Fibroblast of mammary gland (primary cell): ENCODE measurements around the gene RFX2.
"Not testable (repeated sequence)": the region's sequence is repeated elsewhere in the genome, so short reads cannot be mapped to it uniquely, and the experiment has no call there.

ENCODE experiments used
- DNase-seq: peaks from one replicate; pipeline ENCODE4 v3.0.0-alpha.2; 2010; ENCODE audit warnings: low read depth
- H3K4me3 ChIP-seq: 2 replicates; pipeline ENCODE4 v1.5.1; 2011; ENCODE audit warnings: low read depth, mild to moderate bottlenecking, low read length, moderate library complexity; ENCODE audit not compliant: control insufficient read depth
- TF ChIP-seq, protein P1 (sequence below): conservative IDR thresholded peaks from 2 replicates; pipeline ENCODE4 v1.5.1; 2011; ENCODE audit warnings: low read depth, low read length, inconsistent platforms; ENCODE audit not compliant: control insufficient read depth, insufficient read depth

Gene RFX2

DNA sequence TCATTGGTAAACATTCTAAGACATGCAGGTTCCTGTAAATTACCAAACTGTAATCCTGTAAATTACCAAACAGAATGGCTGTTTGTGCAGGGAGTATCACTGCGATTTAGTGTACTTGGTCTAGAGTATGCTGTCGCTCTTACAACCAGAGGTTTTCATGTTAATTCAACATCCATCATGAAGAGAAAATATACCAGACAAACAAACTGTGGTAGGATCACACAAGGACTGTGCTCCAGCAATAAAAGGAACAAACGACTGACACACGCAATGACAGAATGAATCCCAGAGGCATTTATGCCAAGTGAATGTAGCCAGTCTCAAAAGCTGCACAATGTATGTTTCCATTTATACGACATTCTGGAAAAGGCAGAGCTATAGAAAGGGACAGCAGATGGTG is 31.2 kb downstream of the RFX2 start:
- TF ChIP-seq, protein P1, sequence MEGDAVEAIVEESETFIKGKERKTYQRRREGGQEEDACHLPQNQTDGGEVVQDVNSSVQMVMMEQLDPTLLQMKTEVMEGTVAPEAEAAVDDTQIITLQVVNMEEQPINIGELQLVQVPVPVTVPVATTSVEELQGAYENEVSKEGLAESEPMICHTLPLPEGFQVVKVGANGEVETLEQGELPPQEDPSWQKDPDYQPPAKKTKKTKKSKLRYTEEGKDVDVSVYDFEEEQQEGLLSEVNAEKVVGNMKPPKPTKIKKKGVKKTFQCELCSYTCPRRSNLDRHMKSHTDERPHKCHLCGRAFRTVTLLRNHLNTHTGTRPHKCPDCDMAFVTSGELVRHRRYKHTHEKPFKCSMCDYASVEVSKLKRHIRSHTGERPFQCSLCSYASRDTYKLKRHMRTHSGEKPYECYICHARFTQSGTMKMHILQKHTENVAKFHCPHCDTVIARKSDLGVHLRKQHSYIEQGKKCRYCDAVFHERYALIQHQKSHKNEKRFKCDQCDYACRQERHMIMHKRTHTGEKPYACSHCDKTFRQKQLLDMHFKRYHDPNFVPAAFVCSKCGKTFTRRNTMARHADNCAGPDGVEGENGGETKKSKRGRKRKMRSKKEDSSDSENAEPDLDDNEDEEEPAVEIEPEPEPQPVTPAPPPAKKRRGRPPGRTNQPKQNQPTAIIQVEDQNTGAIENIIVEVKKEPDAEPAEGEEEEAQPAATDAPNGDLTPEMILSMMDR: no peak
- no peak for DNase-seq
- H3K4me3 ChIP-seq: no peak overlapping the region

DNA sequence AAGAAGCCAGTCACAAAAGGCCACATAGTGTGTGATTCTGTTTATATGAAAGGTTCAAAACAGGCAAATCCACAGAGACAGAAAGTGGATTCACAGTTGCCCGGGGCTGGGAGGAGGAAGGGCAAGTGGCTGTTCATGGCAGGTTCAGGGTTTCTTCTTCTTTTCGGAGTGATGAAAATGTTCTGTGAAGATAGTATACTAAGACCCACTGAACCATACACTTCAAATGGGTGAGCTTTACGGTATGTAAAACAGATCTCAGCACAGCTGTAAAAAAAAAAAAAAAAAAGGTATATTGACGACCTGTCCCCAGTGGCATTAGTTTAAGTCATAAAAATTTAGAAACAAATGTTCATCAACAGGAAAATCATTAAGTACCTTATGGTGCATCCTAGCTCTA is 32.2 kb downstream of the RFX2 start:
- TF ChIP-seq, protein P1: no peak

DNA sequence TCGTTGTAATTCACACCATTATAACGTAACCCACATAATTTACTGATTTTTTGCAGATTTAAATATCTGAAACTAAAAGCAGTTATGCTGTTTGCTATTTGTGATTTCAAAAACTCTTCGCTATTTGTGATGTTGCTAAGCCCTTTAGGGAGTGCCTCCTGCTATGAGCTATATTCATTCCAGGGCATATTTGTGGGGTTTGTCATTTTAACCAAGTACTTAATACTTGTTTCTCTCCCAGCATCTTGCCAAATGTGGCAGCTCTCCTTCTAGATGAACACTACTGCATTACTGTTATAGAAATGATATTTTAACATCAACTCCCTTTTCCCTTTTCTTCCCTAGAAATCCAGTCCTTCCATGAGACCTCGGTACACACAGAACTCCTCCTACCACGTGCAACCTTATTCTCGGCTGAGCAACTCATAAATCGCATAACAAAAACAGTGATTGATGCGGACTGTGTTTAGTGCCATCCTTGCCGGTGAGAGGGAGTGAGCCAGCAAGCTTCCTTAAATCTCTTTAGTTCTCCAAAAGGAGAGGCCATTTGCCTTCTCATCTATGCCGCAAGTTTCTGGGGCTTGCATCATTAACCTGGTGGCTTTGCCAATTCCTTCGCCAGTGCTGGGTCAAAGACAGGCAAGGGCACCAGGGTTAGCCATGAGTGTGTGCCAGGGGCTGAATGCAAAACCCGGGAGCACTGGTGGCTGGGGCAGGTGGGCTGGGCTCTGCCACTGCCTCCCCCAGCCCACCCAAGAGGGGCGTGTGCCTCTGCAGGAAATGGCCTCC is 33.4 kb downstream of the RFX2 start:
- TF ChIP-seq, protein P1: no peak
- peak; percentile 93 for DNase-seq
- H3K4me3 ChIP-seq: peak overlapping the region; percentile 12

More for the DNA sequence above, 32.2 kb downstream of the RFX2 start:
- DNase-seq: no peak
- H3K4me3 ChIP-seq: no peak overlapping the region

DNA sequence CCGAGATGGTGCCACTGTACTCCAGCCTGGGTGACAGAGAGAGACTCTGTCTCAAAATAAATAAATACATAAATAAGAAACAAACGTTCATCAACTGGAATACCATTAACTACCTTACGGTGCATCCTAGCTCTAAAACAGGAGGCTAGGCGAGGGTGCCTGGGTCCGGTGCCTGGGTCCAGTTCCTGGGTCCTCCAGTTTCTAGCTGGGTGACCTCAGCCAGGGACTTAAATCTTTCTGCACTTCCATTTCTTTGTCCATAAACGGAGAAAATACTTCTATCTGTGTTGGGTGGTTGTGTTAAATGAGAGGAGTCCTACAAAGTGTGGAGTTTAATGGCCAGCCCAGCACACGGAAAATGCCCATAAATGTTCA is 34.0 kb downstream of the RFX2 start:
- TF ChIP-seq, protein P1: no peak
- DNase-seq: no peak

DNA sequence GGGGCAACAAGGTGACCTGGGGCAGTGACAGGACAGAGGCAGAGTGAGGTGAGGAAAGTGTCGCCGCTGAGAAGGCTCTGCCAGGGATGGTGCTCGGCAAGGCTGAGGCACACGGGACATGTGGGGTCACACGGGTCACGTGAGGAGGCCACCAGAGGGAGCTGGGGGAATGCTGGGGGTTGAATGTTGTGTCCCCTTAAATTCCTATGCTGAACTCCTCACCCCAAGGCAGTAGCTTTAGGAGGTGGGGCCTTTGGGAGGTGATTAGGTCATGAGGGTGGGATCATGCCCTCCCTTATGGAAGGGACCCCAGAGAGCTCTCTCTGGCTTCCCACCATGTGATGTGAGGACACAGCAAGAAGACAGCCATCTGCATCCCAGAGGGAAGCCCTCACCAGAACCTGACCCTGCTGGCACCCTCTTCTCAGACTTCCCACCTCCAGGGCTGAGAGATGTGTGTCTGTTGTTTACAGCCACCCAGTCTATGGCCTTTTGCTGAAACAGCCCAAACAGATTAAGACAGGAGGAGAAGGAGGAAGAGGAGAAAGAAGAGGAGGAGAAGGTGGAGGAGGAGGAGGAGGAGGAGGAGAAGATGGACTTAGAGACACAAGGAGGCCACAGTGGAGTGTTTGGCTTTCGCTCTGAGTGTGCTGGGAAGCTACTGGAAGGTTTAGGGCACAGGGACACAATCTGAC is 35.4 kb downstream of the RFX2 start:
- DNase-seq: no peak
- H3K4me3 ChIP-seq: no peak overlapping the region
- TF ChIP-seq, protein P1: no peak

More for the DNA sequence above, 34.0 kb downstream of the RFX2 start:
- H3K4me3 ChIP-seq: no peak overlapping the region

DNA sequence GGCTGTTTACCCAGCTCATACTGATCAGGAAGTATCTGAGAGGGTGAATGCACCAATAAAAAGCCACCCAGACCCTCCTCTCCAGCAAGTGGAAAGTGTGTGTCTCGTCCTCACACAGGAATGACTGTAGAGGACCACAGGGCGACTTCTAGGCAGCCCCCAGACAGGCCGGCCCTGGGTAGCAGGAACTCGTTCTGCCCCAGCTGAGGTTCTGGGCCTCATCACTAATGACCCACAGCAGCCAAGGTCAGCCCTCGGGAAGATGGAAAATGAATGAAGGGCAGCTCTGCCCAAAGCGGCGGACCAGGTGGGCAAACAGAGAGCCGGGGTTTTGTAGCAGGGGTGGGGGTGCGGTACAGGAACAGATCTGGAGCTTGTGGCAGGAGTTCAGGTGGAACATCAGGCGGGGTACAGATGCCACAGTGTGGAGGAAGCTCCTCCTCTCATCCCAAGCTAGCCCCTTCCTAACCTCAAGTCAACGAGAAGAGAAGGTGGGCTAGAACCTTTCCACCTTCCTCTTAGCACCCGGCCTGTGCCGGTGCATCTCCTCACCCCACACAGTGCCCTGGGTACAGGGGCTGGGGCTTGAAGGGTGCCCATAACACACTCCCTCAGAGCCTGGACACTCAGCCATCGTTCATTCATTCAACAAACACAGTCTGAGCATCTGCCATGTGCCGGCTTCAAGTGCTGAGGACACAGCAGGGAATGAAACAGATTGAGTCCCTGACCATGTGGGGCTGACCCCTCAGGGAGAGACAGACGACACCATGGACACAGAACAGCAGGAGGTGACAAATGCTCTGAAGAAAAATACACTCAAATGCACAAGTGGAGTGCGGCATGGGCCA is 36.2 kb downstream of the RFX2 start:
- TF ChIP-seq, protein P1: no peak
- no peak overlapping the region for H3K4me3 ChIP-seq
- DNase-seq: no peak

DNA sequence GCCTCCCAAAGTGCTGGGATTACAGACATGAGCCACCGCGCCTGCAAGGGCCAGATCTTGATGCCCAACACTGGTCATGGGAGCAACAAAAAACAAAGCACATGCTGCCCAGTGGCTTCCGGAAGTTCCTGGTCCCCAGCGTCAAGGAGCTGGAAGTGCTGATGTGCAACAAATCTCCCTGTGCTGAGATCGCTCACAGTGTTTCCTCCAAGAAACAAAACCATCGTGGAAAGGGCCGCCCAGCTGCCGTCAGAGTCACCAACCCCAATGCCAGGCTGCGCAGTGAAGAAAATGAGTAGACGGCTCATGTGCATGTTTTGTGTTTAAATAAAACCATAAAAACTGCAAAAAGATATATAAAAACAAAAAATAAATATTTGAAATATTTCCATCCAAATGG is 37.1 kb downstream of the RFX2 start:
- DNase-seq, H3K4me3 ChIP-seq: not testable (repeated sequence)
